ENCODE measurements around the gene JAKMIP3. TPM values are rescaled to one million over a fixed set of nuclear protein-coding genes. Genes with fewer than 3 reads are reported as not detected.

Gene JAKMIP3
- total RNA-seq, 1 experiment from 2014 or later = 1.0 TPM

GRCh38 chr10:132111121-132111731 lies 45.5 kb downstream of the JAKMIP3 start:
- Histone ChIP-seq H3K9me2 (replicated peaks; ENCODE audit: low read length) (no peaks in the 10 kb centered on the region), H3K4me1 (ENCODE audit: insufficient read depth, low read length) (no peaks in the 10 kb centered on the region), H3K27ac (ENCODE audit: low read length) (no peak overlapping the region), H3K4me2 (ENCODE audit: low read length) (no peak overlapping the region), H2AFZ (ENCODE audit: low read length) (no peak overlapping the region), H3K36me3 (ENCODE audit: low read depth, low read length) (no peaks in the 10 kb centered on the region), H3K4me3 (ENCODE audit: low read length) (no peak overlapping the region), H3K9me3 (ENCODE audit: low read length) (no peaks in the 10 kb centered on the region), H4K20me1 (ENCODE audit: low read length) (no peaks in the 10 kb centered on the region), H3F3A (ENCODE audit: low read length, unreplicated experiment) (no peaks in the 10 kb centered on the region), H3K27me3 (ENCODE audit: low read length) (no peaks in the 10 kb centered on the region), H3K9ac (ENCODE audit: low read length) (no peak overlapping the region), H3K79me2 (ENCODE audit: low read length) (no peaks in the 10 kb centered on the region)
- CTCF ChIA-PET = no interaction called here
- intact Hi-C loops (cut with micrococcal nuclease) = no loop called here
- DNase-seq (no peak), ATAC-seq (no peak)
- no TSS peak for BruUV-seq (replicated peaks)
- TF ChIP-seq EZH2phosphoT487 (IDR thresholded peaks at IDR 0.05; ENCODE audit: borderline replicate concordance, low read length) (no peak), EZH2 (IDR thresholded peaks at IDR 0.05; ENCODE audit: low read length, unreplicated experiment) (no peak)
- TF ChIP-seq, protein P1, sequence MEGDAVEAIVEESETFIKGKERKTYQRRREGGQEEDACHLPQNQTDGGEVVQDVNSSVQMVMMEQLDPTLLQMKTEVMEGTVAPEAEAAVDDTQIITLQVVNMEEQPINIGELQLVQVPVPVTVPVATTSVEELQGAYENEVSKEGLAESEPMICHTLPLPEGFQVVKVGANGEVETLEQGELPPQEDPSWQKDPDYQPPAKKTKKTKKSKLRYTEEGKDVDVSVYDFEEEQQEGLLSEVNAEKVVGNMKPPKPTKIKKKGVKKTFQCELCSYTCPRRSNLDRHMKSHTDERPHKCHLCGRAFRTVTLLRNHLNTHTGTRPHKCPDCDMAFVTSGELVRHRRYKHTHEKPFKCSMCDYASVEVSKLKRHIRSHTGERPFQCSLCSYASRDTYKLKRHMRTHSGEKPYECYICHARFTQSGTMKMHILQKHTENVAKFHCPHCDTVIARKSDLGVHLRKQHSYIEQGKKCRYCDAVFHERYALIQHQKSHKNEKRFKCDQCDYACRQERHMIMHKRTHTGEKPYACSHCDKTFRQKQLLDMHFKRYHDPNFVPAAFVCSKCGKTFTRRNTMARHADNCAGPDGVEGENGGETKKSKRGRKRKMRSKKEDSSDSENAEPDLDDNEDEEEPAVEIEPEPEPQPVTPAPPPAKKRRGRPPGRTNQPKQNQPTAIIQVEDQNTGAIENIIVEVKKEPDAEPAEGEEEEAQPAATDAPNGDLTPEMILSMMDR (conservative IDR thresholded peaks at IDR 0.05; ENCODE audit: low read depth, low read length) = no peak
- POLR2A ChIA-PET (ENCODE audit: unreplicated experiment) = no interaction called here

DNA sequence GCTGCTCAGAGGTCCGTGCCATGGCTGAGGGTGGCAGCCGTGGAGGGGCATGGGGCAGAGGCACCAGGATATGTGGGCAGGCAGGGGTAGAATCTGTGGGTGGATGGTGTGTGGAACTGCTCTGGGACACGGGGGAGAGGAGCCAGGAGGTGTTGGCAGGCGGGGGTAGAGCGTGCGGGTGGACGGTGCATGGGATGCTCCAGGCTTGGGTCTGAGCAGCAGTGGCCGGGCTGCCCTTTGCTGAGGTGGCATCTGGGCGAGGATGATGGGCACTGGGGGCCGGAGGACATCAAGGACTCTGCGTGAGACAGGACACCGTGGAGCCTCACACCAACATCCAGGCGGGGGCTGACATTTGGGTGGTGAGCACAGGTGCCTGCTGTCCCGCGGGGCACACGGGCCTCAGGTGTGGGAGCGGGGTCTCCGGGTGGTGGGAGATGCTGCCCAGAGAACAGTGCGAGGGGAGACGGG lies 46.2 kb downstream of the JAKMIP3 start:
- no peaks in the 10 kb centered on the region for H3K9me2 ChIP-seq (replicated peaks; ENCODE audit: low read length)
- no peaks in the 10 kb centered on the region for H3K27me3 ChIP-seq (ENCODE audit: low read length)
- CTCF ChIA-PET = no interaction called here
- H3F3A ChIP-seq (ENCODE audit: low read length, unreplicated experiment) = no peaks in the 10 kb centered on the region
- no peak for ATAC-seq
- H3K36me3 ChIP-seq (ENCODE audit: low read depth, low read length) = no peaks in the 10 kb centered on the region
- no peak overlapping the region for H3K4me2 ChIP-seq (ENCODE audit: low read length)
- DNase-seq = no peak
- BruUV-seq (replicated peaks) = no TSS peak
- intact Hi-C loops (cut with micrococcal nuclease) = no loop called here
- no peaks in the 10 kb centered on the region for H3K4me1 ChIP-seq (ENCODE audit: insufficient read depth, low read length)
- H3K27ac ChIP-seq (ENCODE audit: low read length) = no peak overlapping the region
- H4K20me1 ChIP-seq (ENCODE audit: low read length) = no peaks in the 10 kb centered on the region
- no peak overlapping the region for H3K9ac ChIP-seq (ENCODE audit: low read length)
- POLR2A ChIA-PET (ENCODE audit: unreplicated experiment) = no interaction called here
- H3K9me3 ChIP-seq (ENCODE audit: low read length) = no peaks in the 10 kb centered on the region
- TF ChIP-seq EZH2 (IDR thresholded peaks at IDR 0.05; ENCODE audit: low read length, unreplicated experiment) (no peak), EZH2phosphoT487 (IDR thresholded peaks at IDR 0.05; ENCODE audit: borderline replicate concordance, low read length) (no peak)
- TF ChIP-seq, protein P1 (conservative IDR thresholded peaks at IDR 0.05; ENCODE audit: low read depth, low read length) = no peak
- no peaks in the 10 kb centered on the region for H3K79me2 ChIP-seq (ENCODE audit: low read length)
- H3K4me3 ChIP-seq (ENCODE audit: low read length) = no peak overlapping the region
- H2AFZ ChIP-seq (ENCODE audit: low read length) = no peak overlapping the region

- intact Hi-C loops (cut with micrococcal nuclease) = no loop called here
- ATAC-seq (no peak), DNase-seq (no peak)
- Histone ChIP-seq H3F3A (ENCODE audit: low read length, unreplicated experiment) (no peaks in the 10 kb centered on the region), H3K36me3 (ENCODE audit: low read depth, low read length) (no peaks in the 10 kb centered on the region), H4K20me1 (ENCODE audit: low read length) (no peaks in the 10 kb centered on the region), H3K27me3 (ENCODE audit: low read length) (no peaks in the 10 kb centered on the region), H3K9ac (ENCODE audit: low read length) (no peak overlapping the region), H3K4me3 (ENCODE audit: low read length) (no peak overlapping the region), H3K9me3 (ENCODE audit: low read length) (no peaks in the 10 kb centered on the region), H2AFZ (ENCODE audit: low read length) (no peak overlapping the region), H3K79me2 (ENCODE audit: low read length) (no peaks in the 10 kb centered on the region), H3K27ac (ENCODE audit: low read length) (no peak overlapping the region), H3K4me2 (ENCODE audit: low read length) (no peak overlapping the region), H3K9me2 (replicated peaks; ENCODE audit: low read length) (no peaks in the 10 kb centered on the region), H3K4me1 (ENCODE audit: insufficient read depth, low read length) (no peaks in the 10 kb centered on the region)
- BruUV-seq (replicated peaks) = no TSS peak
- POLR2A ChIA-PET (ENCODE audit: unreplicated experiment) = no interaction called here
- no peak for TF ChIP-seq EZH2phosphoT487 (IDR thresholded peaks at IDR 0.05; ENCODE audit: borderline replicate concordance, low read length)
- no peak for TF ChIP-seq EZH2 (IDR thresholded peaks at IDR 0.05; ENCODE audit: low read length, unreplicated experiment)
- TF ChIP-seq, protein P1 (conservative IDR thresholded peaks at IDR 0.05; ENCODE audit: low read depth, low read length) = no peak
- CTCF ChIA-PET = no interaction called here
These were observed 46.9 kb downstream of the JAKMIP3 start for GRCh38 chr10:132112611-132113010.

Measured in PC-3 (cell line).